K562 (cell line): ENCODE results near the gene LENG9. TPM values are rescaled to one million over a fixed set of nuclear protein-coding genes. Genes with fewer than 3 reads are reported as not detected.

Source experiments
- ATAC-seq: fragments of 200-7000 bp; cut with Tn5 transposase; 3 replicates; pipeline ENCODE4 v1.9.1; 2020; ENCODE audit warnings: moderate library complexity
- BruUV-seq: library from RNA; stranded (reverse); fragments of 400-500 nt; replicated peaks from 2 replicates; lab custom pipeline; 2021; lab: Mats Ljungman, UMichigan
- CTCF ChIA-PET: fragments of 300-600 bp; formaldehyde crosslinking; extraction: SDS; loops from one replicate; lab custom pipeline; 2021; ENCODE audit warnings: low intra/inter-chr PET ratio; lab: Yijun Ruan, JAX
- POLR2A ChIA-PET: fragments of 300-600, 350-650 bp; sonication (Branson Sonifier 250); formaldehyde crosslinking; extraction: SDS; loops from one replicate; lab custom pipeline; 2021; ENCODE audit warnings: antibody characterized with exemption, inconsistent platforms; lab: Yijun Ruan, JAX
- DNase-seq, 4 experiments: peaks; one replicate each; pipeline versions ENCODE4 v3.0.0 to v3.0.0-alpha.2; 2011 to 2018; ENCODE audit warnings: low spot score in 3 of 4, mixed read lengths in 3 of 4; ENCODE audit errors: extremely low read depth in 1 of 4
- FAIRE-seq: peaks from 2 replicates; lab custom pipeline; 2011; peaks lifted over from hg19 to GRCh38; lab: Jason Lieb, UNC
- H2AFZ ChIP-seq: 2 replicates; pipeline ENCODE4 v1.6.0; 2011; ENCODE audit warnings: low read depth, low read length, control low read depth, inconsistent platforms
- H3K27ac ChIP-seq: fragments of 200-600 bp; 3 replicates; pipeline ENCODE4 v1.8.0; 2011; ENCODE audit warnings: low read depth, mild to moderate bottlenecking, control low read depth, inconsistent platforms, low read length, moderate library complexity, mixed read lengths; ENCODE audit errors: extremely low read depth
- H3K27me3 ChIP-seq, 2 experiments: fragments of 300-600 bp in 1 of 2; 2 replicates in 1 of 2; 3 replicates in 1 of 2; pipeline versions ENCODE4 v1.6.0 to v1.8.0; 2011; ENCODE audit warnings: inconsistent platforms in 2 of 2, low read length in 2 of 2, mild to moderate bottlenecking in 1 of 2, mixed read lengths in 1 of 2, moderate library complexity in 1 of 2; ENCODE audit not compliant: control insufficient read depth in 2 of 2, insufficient read depth in 2 of 2
- H3K36me3 ChIP-seq: fragments of 300-600 bp; 3 replicates; pipeline ENCODE4 v1.8.0; 2011; ENCODE audit warnings: mild to moderate bottlenecking, low read length, inconsistent platforms; ENCODE audit not compliant: control insufficient read depth, insufficient read depth
- H3K4me1 ChIP-seq, 2 experiments: fragments of 200-600 bp in 1 of 2; replicated peaks in 1 of 2; 2 replicates in 1 of 2; 3 replicates in 1 of 2; pipeline versions ENCODE4 v1.5.1 to v1.8.0; 2011; ENCODE audit warnings: inconsistent platforms in 2 of 2, low read length in 2 of 2, mild to moderate bottlenecking in 1 of 2, mixed read lengths in 1 of 2, moderate library complexity in 1 of 2; ENCODE audit not compliant: control insufficient read depth in 2 of 2, insufficient read depth in 2 of 2
- H3K4me2 ChIP-seq: 2 replicates; pipeline ENCODE4 v1.6.1; 2011; ENCODE audit warnings: low read length, control low read depth, inconsistent platforms, mixed read lengths; ENCODE audit not compliant: insufficient read depth
- H3K4me3 ChIP-seq: fragments of 200-600 bp; sonication (generic), shearing (Covaris generic); 2 replicates; pipeline ENCODE4 v1.5.1; 2016; ENCODE audit warnings: control low read depth, inconsistent platforms
- H3K79me2 ChIP-seq: fragments of 200-600 bp; 3 replicates; pipeline ENCODE4 v1.8.0; 2011; ENCODE audit warnings: low read length, inconsistent platforms; ENCODE audit not compliant: control insufficient read depth, insufficient read depth
- H3K9ac ChIP-seq, 2 experiments: 2 replicates each; pipeline versions ENCODE4 v1.6.0 to v1.6.1; 2011; ENCODE audit warnings: low read depth in 2 of 2, low read length in 2 of 2, control low read depth in 1 of 2, inconsistent platforms in 1 of 2, mild to moderate bottlenecking in 1 of 2, mixed read lengths in 1 of 2; ENCODE audit not compliant: insufficient read depth in 1 of 2
- H3K9me1 ChIP-seq: one replicate; pipeline ENCODE4 v1.6.0; 2011; ENCODE audit warnings: inconsistent platforms, mild to moderate bottlenecking, low read length, moderate library complexity; ENCODE audit not compliant: control insufficient read depth, insufficient read depth
- H3K9me3 ChIP-seq: replicated peaks from 2 replicates; pipeline ENCODE4 v1.5.1; 2011; ENCODE audit warnings: low read depth, low read length, inconsistent platforms; ENCODE audit not compliant: control insufficient read depth, insufficient read depth
- H4K20me1 ChIP-seq: replicated peaks from 2 replicates; pipeline ENCODE4 v1.6.1; 2011; ENCODE audit warnings: low read length, inconsistent platforms, mixed read lengths; ENCODE audit not compliant: control insufficient read depth, insufficient read depth
- GABPB1 ChIP-seq: sonication (generic); formaldehyde crosslinking; IDR thresholded peaks from 2 replicates; pipeline ENCODE4 v1.8.0; 2022; ENCODE audit warnings: mild to moderate bottlenecking, missing genetic modification reagents
- PATZ1 ChIP-seq: fragments of 250-450 bp; sonication (Bioruptor Pico); IDR thresholded peaks from 2 replicates; pipeline ENCODE4 v1.5.0; 2020; ENCODE audit warnings: mild to moderate bottlenecking, borderline replicate concordance
- POLR2G ChIP-seq: fragments of 200-400 bp; formaldehyde crosslinking; IDR thresholded peaks from 2 replicates; pipeline ENCODE4 v1.6.1; 2017; ENCODE audit warnings: low read depth, mild to moderate bottlenecking, antibody characterized with exemption, low read length, moderate library complexity
- THRA ChIP-seq: fragments of 450-650 bp; IDR thresholded peaks from 2 replicates; pipeline ENCODE4 v1.6.1; 2017; ENCODE audit warnings: mild to moderate bottlenecking, moderate library complexity
- ZNF561 ChIP-seq: fragments of 450-650 bp; formaldehyde crosslinking; conservative IDR thresholded peaks from 2 replicates; pipeline ENCODE4 v1.4.0; 2020; ENCODE audit warnings: mild to moderate bottlenecking, moderate library complexity
- WGBS: fragments of 100-300 bp; shearing (Covaris generic); methylation state at CpG from one replicate; pipeline ENCODE4 v1.1.6; 2016; ENCODE audit warnings: low coverage, mixed read lengths; ENCODE audit not compliant: insufficient coverage; ENCODE audit errors: missing lambda C conversion rate; 5-methylcytosine and 5-hydroxymethylcytosine counted together
- in situ Hi-C: fragments of 300-500 bp; cut with MboI; formaldehyde crosslinking; loops from 4 replicates; pipeline ENCODE4 v1.15.0; 2018; ENCODE audit warnings: inconsistent platforms, mixed read lengths
- intact Hi-C: fragments of 100-400 bp; cut with micrococcal nuclease; formaldehyde crosslinking; loops from 2 replicates; pipeline ENCODE4 v1.14.2; 2022
- polyA plus RNA-seq, 8 experiments: library from polyadenylated mRNA; depleted of rRNA in 4 of 8; stranded (reverse) in 5 of 8; unstranded in 3 of 8; fragments of >200 nt; fragmentation: Nextera tagmentation in 2 of 8; fragmentation: Illumina TruSeq in 1 of 8; extraction: Ambion mirVana in 2 of 8; extraction: Trizol in 1 of 8; gene quantifications; 2 replicates each; pipeline versions ENCODE4 v1.2.1 to v1.2.3, GENCODE V29; 2011 to 2014; ENCODE audit warnings: inconsistent platforms in 1 of 8, missing spikeins in 1 of 8
- total RNA-seq, 7 experiments: library from RNA; depleted of rRNA in 6 of 7; stranded (reverse); fragments of >200 nt in 6 of 7; fragmentation: Illumina TruSeq in 2 of 7; extraction: Trizol in 2 of 7; gene quantifications; 2 replicates each; pipeline versions ENCODE4 v1.2.1 to v1.2.3, GENCODE V29; 2011 to 2021; ENCODE audit warnings: low replicate concordance in 1 of 7

LENG9 gene
- total and polyA plus RNA-seq, 9 of the 15 experiments (the other 6 are each of a cell fraction or from before 2014, with no cell fraction given) = 0.06 to 0.64 (median 0.33) TPM; not detected in 1

GRCh38 chr19:54430306-54431254, 33.0 kb downstream of the LENG9 start (continued):
- TF ChIP-seq ZNF561 (CRISPR knock-in tag) = no peak
- no peak for TF ChIP-seq THRA
- TF ChIP-seq GABPB1 (CRISPR knock-in tag) = no peak

GRCh38 chr19:54429545-54430227, 33.9 kb downstream of the LENG9 start:
- Histone ChIP-seq H3K9me3 (no peaks in the 10 kb centered on the region), H3K27me3 (peaks cover 16 to 33% of the 10 kb centered on the region in 2 experiments; a peak in 4 of 5 replicates), H3K4me1 (peaks cover 0 to 28% of the 10 kb centered on the region in 2 experiments; a peak in 2 of 5 replicates), H3K4me2 (no peak overlapping the region), H3K9me1 (no peaks in the 10 kb centered on the region), H4K20me1 (peaks cover 5% of the 10 kb centered on the region; the same call in 1 of the 2 replicates), H3K9ac (no peak overlapping the region), H2AFZ (no peak overlapping the region), H3K36me3 (no peaks in the 10 kb centered on the region), H3K79me2 (no peaks in the 10 kb centered on the region), H3K27ac (no peak overlapping the region), H3K4me3 (no peak overlapping the region)
- TF ChIP-seq PATZ1 (CRISPR knock-in tag) (no peak), POLR2G (peak; percentile 67; the same call in 1 of the 2 replicates)
- ChIA-PET POLR2A (interaction anchor here (0.8 to 2.8 kb wide), 2 partner anchors 10 to 19 kb away, joined by 5 to 14 read pairs; partner anchors contain the start of gene LENG8), CTCF (interaction anchor here (0.6 kb wide), 1 partner anchor 634 kb away, joined by 4 read pairs; no protein-coding TSS in a partner anchor)
- no TSS peak for BruUV-seq
- in situ Hi-C loops (no loop called here), intact Hi-C loops (no loop called here)
- ATAC-seq (no peak), FAIRE-seq (no peak), DNase-seq (no peak)
- 4% methylated on average over 10 of the region's 13 CpGs for WGBS
